GM19395 (cell line): Measurements from ENCODE around the gene MRAS.
"Not testable (repeated sequence)": the region's sequence is repeated elsewhere in the genome, so short reads cannot be mapped to it uniquely, and the experiment has no call there.

Experiments
- ATAC-seq: cut with Tn5 transposase; IDR thresholded peaks from one replicate; pipeline ENCODE4 v1.9.1; 2021; ENCODE audit warnings: mild to moderate bottlenecking, moderate library complexity; ENCODE audit not compliant: unreplicated experiment

The MRAS gene

DNA sequence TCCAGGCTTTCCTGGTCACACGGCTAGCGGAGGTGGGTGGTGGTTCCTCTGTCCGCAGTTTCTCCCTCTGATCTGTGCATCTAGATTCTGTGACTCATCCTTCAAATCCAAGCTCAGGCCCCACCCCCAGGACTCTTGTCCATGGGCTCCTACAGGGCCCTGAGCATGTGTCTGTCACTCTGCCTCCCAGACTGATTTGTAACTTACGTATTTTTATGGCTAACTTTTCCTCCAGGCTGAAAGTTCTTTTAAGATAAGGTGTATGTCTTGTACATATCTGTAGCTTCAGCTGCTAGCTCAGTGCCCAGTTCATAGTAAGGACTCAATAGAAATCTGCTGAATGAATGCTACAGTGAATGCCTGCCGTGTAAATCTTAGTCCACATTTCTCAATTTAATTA, 94.1 kb downstream of the MRAS start:
- ATAC-seq: no peak

- no peak for ATAC-seq
These were observed 94.7 kb downstream of the MRAS start for GRCh38 chr3:138443091-138443490.

GRCh38 chr3:138443521-138444503, 95.4 kb downstream of the MRAS start:
- ATAC-seq: no peak

- ATAC-seq: no peak
These were observed 96.9 kb downstream of the MRAS start for GRCh38 chr3:138445236-138445635.

GRCh38 chr3:138445654-138446053, 97.3 kb downstream of the MRAS start:
- ATAC-seq: no peak

DNA sequence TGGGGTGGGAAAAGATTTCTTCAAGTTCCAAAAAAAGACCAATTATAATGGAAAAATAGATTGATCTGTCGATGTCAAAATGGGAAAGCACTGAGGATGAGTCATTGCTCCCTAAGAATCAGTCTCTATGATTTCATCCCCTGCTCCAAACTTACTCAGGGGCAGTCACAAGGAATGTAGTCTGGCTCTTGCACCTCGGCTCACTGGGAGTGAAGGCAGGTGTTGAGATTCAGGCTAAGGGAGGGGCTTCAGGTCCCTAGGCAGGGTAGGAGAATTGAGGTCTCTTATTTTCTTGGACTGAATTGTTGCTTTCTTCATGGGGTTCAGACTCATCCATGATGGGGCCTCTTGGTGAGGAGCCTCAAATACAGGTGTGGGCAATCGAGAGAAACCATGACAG, 100.3 kb downstream of the MRAS start:
- no peak for ATAC-seq

DNA sequence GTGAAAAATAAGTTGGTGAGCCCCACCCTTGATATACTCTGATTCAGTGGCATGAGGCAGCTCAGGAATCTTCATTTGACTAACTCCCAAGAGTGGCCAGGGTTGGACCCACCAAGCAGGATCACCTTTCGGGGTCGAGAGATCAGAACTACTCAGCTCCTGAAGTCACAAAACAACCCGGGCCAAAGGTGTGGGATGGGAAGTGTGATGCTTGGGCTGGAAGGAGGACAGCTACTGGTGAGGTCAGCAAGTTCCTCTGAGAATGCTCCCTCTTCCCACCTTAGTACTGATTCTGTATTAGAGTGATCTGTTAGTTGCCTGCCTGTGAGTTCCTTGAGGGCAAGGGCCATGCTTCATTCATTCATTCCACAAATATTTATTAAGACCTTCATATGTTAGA, 101.1 kb downstream of the MRAS start:
- no peak for ATAC-seq

DNA sequence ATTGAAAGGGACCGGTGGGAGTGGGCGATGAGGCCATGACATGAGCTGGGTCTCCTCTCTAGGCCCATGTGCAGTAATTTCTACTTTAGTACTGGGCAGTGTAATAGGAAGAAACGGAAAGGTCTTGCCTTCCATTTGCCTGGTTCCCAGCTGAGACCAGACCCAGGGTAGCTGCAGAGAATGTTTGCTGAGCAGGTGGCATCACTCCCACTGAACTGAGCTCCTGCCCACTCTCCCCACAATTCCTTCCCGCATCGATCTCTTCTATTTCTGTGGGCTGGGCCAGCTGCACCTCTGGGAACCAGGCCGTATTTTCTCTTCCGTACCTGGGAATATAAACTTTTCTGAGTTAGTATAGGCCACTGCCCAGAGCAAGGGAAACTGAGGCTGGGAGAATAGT, 101.8 kb downstream of the MRAS start:
- ATAC-seq: no peak

- no peak for ATAC-seq
These were observed 102.5 kb downstream of the MRAS start for GRCh38 chr3:138450704-138451424.

- ATAC-seq: no peak
These were observed 103.3 kb downstream of the MRAS start for GRCh38 chr3:138451595-138452162.

DNA sequence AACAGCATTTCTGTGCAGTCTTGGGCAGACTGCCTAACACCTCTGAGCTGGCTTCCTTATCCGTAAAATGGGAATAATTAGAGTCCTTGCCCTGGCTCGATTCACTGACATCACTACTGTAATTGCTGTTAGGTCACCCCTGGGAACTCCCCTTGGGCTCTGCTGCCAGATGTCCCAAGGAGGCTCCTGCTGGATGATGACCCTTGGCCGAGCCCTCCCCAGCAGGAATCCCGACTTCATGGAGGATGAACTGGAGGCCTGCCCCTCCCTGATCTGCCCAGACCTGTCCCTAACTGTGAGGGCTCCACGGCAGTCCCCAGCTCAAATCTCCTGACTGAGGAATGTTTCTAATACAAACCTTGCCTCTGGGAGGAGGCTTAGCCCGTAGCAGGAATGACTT, 104.1 kb downstream of the MRAS start:
- ATAC-seq: no peak

DNA sequence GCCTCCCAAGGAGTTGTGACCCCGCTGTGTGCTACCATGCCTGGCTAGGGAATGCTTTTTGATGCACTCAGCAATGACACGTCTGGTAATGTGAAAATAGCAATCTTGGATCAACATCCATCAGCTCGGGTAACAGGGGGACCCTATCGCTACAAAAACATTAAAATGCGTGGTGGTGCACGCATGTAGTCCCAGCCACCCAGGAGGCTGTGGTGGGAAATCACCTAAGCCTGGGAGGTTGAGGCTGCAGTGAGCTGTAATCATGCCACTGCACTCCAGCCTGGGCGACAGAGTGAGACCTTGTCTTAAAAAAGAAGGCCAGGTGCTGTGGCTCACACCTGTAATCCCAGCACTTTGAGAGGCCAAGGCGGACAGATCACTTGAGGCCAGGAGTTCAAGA, 105.6 kb downstream of the MRAS start:
- not testable (repeated sequence) for ATAC-seq
